ENCODE data around the gene RNF4. TPM values are rescaled to one million over a fixed set of nuclear protein-coding genes. Genes with fewer than 3 reads are reported as not detected.

RNF4 gene
- total RNA-seq, 2 experiments from 2014 or later, result 65.0 to 76.5 TPM

DNA sequence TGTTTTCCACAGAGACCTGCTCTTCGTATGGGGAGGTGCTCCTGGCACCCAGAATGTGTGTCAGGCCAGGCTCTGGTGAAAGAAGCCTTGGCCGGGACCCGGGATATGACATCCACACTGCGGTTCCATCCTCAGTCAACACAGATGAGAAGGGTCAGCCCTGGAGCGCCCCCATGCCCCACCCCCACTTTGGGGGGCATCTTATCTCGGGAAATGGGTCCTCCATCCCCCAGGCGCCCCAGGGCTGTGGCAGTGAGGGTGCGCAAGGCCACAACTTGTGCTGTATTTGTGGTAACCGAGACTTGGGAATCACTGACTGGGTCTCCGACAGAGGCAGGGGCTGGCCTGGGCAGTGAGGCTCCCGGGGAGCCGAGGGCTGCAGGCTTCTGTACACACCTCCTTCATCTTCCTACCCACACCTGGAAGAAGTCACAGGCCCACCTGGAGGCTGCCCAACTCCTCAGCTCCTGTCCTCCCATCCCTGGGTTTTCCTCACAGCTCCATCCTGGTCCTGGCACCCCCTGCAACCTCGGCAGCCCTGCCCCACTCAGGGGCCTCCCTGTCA, 42.1 kb upstream of the RNF4 start:
- TF ChIP-seq, protein P1, sequence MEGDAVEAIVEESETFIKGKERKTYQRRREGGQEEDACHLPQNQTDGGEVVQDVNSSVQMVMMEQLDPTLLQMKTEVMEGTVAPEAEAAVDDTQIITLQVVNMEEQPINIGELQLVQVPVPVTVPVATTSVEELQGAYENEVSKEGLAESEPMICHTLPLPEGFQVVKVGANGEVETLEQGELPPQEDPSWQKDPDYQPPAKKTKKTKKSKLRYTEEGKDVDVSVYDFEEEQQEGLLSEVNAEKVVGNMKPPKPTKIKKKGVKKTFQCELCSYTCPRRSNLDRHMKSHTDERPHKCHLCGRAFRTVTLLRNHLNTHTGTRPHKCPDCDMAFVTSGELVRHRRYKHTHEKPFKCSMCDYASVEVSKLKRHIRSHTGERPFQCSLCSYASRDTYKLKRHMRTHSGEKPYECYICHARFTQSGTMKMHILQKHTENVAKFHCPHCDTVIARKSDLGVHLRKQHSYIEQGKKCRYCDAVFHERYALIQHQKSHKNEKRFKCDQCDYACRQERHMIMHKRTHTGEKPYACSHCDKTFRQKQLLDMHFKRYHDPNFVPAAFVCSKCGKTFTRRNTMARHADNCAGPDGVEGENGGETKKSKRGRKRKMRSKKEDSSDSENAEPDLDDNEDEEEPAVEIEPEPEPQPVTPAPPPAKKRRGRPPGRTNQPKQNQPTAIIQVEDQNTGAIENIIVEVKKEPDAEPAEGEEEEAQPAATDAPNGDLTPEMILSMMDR (conservative IDR thresholded peaks at IDR 0.05; ENCODE audit: low read length), result no peak
- no peak for TF ChIP-seq EZH2phosphoT487 (IDR thresholded peaks at IDR 0.05; ENCODE audit: borderline replicate concordance, low read depth, low read length)
- no peak overlapping the region for H2AFZ ChIP-seq (ENCODE audit: low read length)
- no peaks in the 10 kb centered on the region for H3K36me3 ChIP-seq (ENCODE audit: insufficient read depth, low read length)
- no TSS peak for BruUV-seq (replicated peaks)
- no peaks in the 10 kb centered on the region for H3K79me2 ChIP-seq (ENCODE audit: insufficient read depth, low read depth, low read length)
- POLR2A ChIA-PET, result no interaction called here
- no peak for DNase-seq (ENCODE audit: low spot score)
- H3K4me1 ChIP-seq (ENCODE audit: insufficient read depth, low read length, poor library complexity, severe bottlenecking), result peaks cover 11% of the 10 kb centered on the region
- no peaks in the 10 kb centered on the region for H4K20me1 ChIP-seq (ENCODE audit: insufficient read depth, low read length)
- H3K4me3 ChIP-seq (ENCODE audit: low read depth, low read length, poor library complexity, severe bottlenecking), result no peak overlapping the region
- CTCF ChIA-PET (ENCODE audit: unreplicated experiment), result no interaction called here
- no peaks in the 10 kb centered on the region for H3K9me2 ChIP-seq (ENCODE audit: insufficient read depth, low read length)
- intact Hi-C loops (cut with micrococcal nuclease; ENCODE audit: unreplicated experiment), result no loop called here
- no peak overlapping the region for H3K4me2 ChIP-seq (ENCODE audit: low read length)
- no peaks in the 10 kb centered on the region for H3K9me3 ChIP-seq (ENCODE audit: low read length)
- no peak overlapping the region for H3K27ac ChIP-seq (ENCODE audit: low read depth, low read length, poor library complexity, severe bottlenecking)

DNA sequence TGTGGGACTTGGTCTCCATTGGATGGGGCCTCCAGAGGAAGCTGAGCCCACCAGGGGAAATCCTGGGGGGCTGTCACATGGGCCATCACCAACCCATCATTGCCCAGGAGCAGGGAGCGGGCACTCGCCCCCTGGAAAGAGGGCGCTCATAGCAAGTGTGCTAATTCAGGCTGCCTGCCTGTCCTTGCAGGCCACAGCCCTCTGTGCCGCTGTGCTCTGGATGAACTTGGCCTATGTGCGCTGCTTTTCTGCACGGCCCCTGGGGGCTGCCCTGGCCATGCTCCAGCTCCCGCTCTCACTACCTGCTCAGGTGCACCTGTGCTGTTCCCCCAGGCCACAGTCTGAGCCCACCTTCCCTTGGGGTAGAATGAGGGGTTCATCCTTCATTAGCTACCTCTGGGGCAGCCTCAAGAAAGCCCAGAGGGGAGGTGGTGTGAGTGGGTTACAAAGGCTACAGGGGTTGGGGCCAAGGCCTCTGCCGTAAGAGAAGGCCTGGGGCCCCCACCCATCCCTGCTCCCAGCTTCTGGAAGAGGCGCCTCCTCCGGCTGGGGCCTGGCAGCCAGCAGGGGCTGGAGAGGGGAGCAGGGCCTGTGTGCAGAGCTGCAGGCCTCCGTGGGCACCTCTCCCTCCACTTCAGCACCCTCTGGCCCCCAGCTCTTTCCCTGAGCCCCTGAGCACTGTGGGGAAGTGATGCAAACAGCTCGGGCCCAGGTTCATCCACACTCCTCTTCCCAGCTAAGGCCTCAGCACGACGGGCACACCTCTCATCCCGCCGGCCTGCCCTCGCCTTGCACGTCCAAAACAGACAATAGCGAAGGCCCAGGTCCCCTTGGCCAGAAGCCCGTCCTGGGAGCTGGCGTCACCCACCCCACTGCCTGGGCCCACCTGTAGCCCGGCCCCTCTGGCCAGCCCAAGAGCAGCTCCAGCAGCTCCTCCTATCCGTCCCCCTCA, 41.2 kb upstream of the RNF4 start:
- ChIA-PET CTCF (ENCODE audit: unreplicated experiment) (no interaction called here), POLR2A (no interaction called here)
- H2AFZ ChIP-seq (ENCODE audit: low read length), result no peak overlapping the region
- H3K79me2 ChIP-seq (ENCODE audit: insufficient read depth, low read depth, low read length), result no peaks in the 10 kb centered on the region
- no peak for DNase-seq (ENCODE audit: low spot score)
- BruUV-seq (replicated peaks), result no TSS peak
- intact Hi-C loops (cut with micrococcal nuclease; ENCODE audit: unreplicated experiment), result no loop called here
- H3K9me2 ChIP-seq (ENCODE audit: insufficient read depth, low read length), result no peaks in the 10 kb centered on the region
- no peak overlapping the region for H3K27ac ChIP-seq (ENCODE audit: low read depth, low read length, poor library complexity, severe bottlenecking)
- no peaks in the 10 kb centered on the region for H4K20me1 ChIP-seq (ENCODE audit: insufficient read depth, low read length)
- no peaks in the 10 kb centered on the region for H3K36me3 ChIP-seq (ENCODE audit: insufficient read depth, low read length)
- H3K4me3 ChIP-seq (ENCODE audit: low read depth, low read length, poor library complexity, severe bottlenecking), result no peak overlapping the region
- no peaks in the 10 kb centered on the region for H3K9me3 ChIP-seq (ENCODE audit: low read length)
- no peak overlapping the region for H3K4me2 ChIP-seq (ENCODE audit: low read length)
- peaks cover 4% of the 10 kb centered on the region for H3K4me1 ChIP-seq (ENCODE audit: insufficient read depth, low read length, poor library complexity, severe bottlenecking)
- TF ChIP-seq, protein P1 (conservative IDR thresholded peaks at IDR 0.05; ENCODE audit: low read length), result no peak
- TF ChIP-seq EZH2phosphoT487 (IDR thresholded peaks at IDR 0.05; ENCODE audit: borderline replicate concordance, low read depth, low read length), result no peak

Measured in OCI-LY7 (cell line).